Smooth muscle cell of the pulmonary artery (primary cell): ENCODE data around the gene ANKS6. TPM values are rescaled to one million over a fixed set of nuclear protein-coding genes. Genes with fewer than 3 reads are reported as not detected.

ENCODE experiments used
- total RNA-seq: library from RNA; depleted of rRNA; stranded (reverse); fragments of >200 nt; gene quantifications from 2 replicates; pipeline ENCODE4 v1.2.3, GENCODE V29; 2014

The ANKS6 gene
- 10.8 and 19.0 TPM in 2 replicates for total RNA-seq

DNA sequence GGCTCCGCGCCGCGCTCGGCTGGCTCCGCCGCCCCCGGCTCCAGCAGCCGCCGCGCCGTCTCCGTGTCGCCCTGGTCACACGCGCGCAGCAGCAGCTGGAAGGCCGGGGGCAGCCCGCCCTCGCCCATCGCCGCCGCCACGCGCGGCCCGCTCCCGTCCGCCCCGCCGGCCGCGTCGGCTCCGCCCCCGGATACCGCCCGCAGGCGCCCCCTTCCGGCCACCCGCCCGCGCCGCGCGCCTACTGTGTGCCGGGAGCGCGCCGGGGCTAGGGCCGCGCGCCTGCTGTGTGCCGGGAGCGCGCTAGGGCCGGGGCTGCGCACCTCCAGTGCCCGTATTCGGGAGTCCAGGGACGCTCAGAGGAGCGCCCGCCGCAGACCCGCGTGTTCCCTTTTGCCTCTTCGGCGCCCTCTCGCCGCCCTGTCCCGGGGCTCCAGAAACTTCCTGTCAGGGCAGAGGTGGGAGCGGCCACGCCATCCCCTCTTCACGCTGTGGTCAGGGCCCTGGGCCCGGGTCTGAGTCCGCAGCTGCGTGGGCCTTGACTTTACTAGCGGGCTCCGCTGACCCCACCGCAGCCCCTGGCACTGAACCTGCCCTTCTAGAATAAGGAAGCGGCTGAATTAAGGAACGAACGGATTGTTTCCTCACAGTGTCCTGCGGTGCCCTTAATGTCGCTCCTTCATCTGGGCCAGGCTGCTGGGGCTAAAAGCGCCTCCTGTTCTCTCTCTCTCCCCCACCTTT lies at the start of gene ANKS6:
Gene ANKS6, minus strand, starts transcription at position 192 of the 738 bp plus-strand sequence. Its CDS starts 64 bp downstream, at position 128.

DNA sequence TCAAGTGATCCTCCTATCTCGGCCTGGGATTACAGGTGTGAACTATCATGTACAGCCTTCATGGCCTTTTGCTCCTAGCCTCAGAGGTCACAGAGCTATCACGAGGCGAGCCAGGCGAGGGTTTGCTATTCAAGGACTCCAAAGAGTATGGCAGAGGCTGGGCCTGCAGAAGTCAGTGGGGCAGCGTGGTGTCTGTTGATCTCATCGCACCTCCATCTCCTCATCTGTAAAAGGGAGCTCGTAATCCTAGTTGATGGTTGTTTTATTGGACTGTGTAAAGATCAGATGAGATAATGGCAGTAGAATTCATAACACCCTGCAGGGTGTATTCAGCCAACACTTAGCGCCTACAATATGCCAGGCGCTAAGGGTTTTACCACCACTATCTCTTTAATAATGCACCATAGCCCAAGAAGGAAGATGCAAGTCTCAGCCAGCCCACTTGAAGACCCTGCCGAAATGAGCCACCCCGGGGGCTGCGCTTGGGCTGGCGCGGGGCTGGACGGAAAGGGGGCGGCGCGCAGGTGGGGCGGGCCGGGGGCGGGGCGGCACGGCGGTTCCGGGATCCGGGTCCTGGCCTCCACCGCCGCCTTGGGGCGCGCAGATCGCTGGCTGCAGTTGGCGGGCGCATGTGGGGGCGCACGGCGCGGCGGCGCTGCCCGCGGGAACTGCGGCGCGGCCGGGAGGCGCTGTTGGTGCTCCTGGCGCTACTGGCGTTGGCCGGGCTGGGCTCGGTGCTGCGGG lies 10.9 kb upstream of the ANKS6 start, which contains the start of gene GALNT12:
Gene GALNT12, plus strand, starts transcription at position 601 of the 744 bp plus-strand sequence. Its CDS starts 29 bp downstream, at position 630.

DNA sequence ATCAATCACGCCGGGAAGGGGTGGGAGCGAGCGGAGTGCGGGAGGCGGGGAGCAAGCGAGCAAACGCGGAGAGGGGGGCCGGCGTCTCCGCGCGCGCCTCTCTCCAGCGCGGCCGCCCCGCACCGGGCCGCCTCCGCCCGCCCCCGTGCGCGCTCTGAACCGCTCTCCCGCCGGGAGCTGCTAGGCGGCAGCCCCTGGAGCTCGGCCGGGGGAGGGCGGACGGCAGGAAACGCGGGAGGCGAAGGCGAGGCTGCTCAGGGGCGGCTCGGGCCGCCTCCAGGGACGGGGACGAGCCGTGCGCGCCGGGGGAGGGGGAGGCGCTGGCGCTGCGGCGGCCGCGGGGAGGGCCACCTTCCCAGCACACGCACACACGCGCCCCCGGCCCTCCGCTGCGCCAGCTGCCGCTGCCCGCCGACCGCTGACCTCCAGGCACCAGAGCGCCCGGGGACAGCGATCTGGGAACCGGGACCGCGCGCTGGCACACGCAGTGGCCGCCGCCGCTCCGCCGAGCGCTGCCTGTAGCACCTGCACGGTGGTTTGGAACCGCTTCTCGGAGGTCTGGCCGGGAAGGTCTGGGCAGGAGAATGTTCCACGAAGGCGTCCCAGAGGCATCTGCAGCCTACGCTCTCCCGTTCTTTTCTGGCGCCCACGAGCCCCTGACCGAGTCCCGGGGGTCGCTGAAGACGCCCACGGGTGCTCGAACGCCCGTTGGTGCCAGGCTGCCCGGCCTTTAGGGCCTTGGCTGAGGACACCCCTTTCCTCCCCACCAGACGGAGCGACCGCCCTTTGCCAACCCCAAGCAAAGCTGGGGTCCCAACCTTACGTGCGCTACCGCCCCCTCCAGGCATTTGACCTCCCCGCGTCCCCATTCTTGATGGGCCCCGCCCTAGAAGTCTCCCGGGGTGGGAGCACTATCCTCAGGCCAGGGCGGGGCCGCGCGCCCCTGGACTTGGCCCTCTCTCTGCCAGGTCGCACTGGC lies 87.1 kb downstream of the ANKS6 start, which contains the start of gene GABBR2:
Gene GABBR2, minus strand, starts transcription at position 3 of the 979 bp plus-strand sequence. CDS start 198 bp downstream, outside the sequence.

Other genes starting within 250 kb of the ANKS6 start
- 0.46 TPM in 1 of 2 replicates, not detected in the other for gene GABBR2, start 87.6 kb downstream of the ANKS6 start, total RNA-seq
- gene GALNT12, start 11.1 kb upstream of the ANKS6 start, total RNA-seq, result 8.7 and 14.0 TPM in 2 replicates
- 77.7 and 229 TPM in 2 replicates for gene COL15A1, start 147.4 kb upstream of the ANKS6 start, total RNA-seq